Measurements from ENCODE around the gene TTC27.

GRCh38 chr2:32663864-32664263 lies 36.0 kb downstream of the TTC27 start:
- TF ChIP-seq, protein P1, sequence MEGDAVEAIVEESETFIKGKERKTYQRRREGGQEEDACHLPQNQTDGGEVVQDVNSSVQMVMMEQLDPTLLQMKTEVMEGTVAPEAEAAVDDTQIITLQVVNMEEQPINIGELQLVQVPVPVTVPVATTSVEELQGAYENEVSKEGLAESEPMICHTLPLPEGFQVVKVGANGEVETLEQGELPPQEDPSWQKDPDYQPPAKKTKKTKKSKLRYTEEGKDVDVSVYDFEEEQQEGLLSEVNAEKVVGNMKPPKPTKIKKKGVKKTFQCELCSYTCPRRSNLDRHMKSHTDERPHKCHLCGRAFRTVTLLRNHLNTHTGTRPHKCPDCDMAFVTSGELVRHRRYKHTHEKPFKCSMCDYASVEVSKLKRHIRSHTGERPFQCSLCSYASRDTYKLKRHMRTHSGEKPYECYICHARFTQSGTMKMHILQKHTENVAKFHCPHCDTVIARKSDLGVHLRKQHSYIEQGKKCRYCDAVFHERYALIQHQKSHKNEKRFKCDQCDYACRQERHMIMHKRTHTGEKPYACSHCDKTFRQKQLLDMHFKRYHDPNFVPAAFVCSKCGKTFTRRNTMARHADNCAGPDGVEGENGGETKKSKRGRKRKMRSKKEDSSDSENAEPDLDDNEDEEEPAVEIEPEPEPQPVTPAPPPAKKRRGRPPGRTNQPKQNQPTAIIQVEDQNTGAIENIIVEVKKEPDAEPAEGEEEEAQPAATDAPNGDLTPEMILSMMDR (IDR thresholded peaks at IDR 0.05; ENCODE audit: poor library complexity, severe bottlenecking): no peak
- TF ChIP-seq, protein P2, sequence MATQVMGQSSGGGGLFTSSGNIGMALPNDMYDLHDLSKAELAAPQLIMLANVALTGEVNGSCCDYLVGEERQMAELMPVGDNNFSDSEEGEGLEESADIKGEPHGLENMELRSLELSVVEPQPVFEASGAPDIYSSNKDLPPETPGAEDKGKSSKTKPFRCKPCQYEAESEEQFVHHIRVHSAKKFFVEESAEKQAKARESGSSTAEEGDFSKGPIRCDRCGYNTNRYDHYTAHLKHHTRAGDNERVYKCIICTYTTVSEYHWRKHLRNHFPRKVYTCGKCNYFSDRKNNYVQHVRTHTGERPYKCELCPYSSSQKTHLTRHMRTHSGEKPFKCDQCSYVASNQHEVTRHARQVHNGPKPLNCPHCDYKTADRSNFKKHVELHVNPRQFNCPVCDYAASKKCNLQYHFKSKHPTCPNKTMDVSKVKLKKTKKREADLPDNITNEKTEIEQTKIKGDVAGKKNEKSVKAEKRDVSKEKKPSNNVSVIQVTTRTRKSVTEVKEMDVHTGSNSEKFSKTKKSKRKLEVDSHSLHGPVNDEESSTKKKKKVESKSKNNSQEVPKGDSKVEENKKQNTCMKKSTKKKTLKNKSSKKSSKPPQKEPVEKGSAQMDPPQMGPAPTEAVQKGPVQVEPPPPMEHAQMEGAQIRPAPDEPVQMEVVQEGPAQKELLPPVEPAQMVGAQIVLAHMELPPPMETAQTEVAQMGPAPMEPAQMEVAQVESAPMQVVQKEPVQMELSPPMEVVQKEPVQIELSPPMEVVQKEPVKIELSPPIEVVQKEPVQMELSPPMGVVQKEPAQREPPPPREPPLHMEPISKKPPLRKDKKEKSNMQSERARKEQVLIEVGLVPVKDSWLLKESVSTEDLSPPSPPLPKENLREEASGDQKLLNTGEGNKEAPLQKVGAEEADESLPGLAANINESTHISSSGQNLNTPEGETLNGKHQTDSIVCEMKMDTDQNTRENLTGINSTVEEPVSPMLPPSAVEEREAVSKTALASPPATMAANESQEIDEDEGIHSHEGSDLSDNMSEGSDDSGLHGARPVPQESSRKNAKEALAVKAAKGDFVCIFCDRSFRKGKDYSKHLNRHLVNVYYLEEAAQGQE (IDR thresholded peaks at IDR 0.05; ENCODE audit: borderline replicate concordance): no peak
- TF ChIP-seq EP300 (conservative IDR thresholded peaks at IDR 0.05; ENCODE audit: poor library complexity, severe bottlenecking) (no peak), POLR2AphosphoS5 (IDR thresholded peaks at IDR 0.05) (no peak), EZH2 (IDR thresholded peaks at IDR 0.05; ENCODE audit: borderline replicate concordance, insufficient read depth, low read length, poor library complexity, severe bottlenecking) (no peak), RAD21 (conservative IDR thresholded peaks at IDR 0.05) (no peak), MXI1 (conservative IDR thresholded peaks at IDR 0.05; ENCODE audit: poor library complexity, severe bottlenecking) (no peak), SMC3 (conservative IDR thresholded peaks at IDR 0.05; ENCODE audit: poor library complexity) (no peak)

Data from neural cell (in vitro differentiated cells).